Transverse colon (tissue), 4 donors: ENCODE measurements around the gene GFRA4. TPM values are rescaled to one million over a fixed set of nuclear protein-coding genes. Genes with fewer than 3 reads are reported as not detected.

ENCODE experiments used
- DNase-seq: peaks from one replicate; pipeline ENCODE4 v3.0.0-alpha.2; 2019
- H3K27ac ChIP-seq, 4 donors: fragments of 200-600 bp; sonication (generic); 2 replicates each; pipeline ENCODE4 v1.5.1; 2016 to 2018; ENCODE audit warnings: inconsistent platforms in 4 of 4
- H3K27me3 ChIP-seq: fragments of 200-600 bp; sonication (generic); 2 replicates; pipeline ENCODE4 v1.5.1; 2017; ENCODE audit warnings: inconsistent platforms
- H3K36me3 ChIP-seq, 4 donors: fragments of 200-600 bp; sonication (generic); 2 replicates each; pipeline ENCODE4 v1.5.1; 2017 to 2019; ENCODE audit warnings: inconsistent platforms in 4 of 4
- H3K4me1 ChIP-seq, 4 donors: fragments of 200-600 bp; sonication (generic); 2 replicates each; pipeline ENCODE4 v1.5.1; 2017 to 2020; ENCODE audit warnings: inconsistent platforms in 4 of 4
- H3K4me3 ChIP-seq, 4 donors: fragments of 200-600 bp; sonication (generic); 1 replicate in 1 of 4; 2 replicates in 3 of 4; pipeline versions ENCODE4 v1.5.1 to v1.6.1; 2017 to 2019; ENCODE audit warnings: inconsistent platforms in 4 of 4
- H3K9me3 ChIP-seq, 2 donors: fragments of 200-600 bp; sonication (generic); 2 replicates each; pipeline ENCODE4 v1.5.1; 2017 to 2019; ENCODE audit warnings: inconsistent platforms in 2 of 2
- CTCF ChIP-seq, 5 experiments: fragments of 200-600 bp in 3 of 5; fragments of 450-650 bp in 2 of 5; sonication (generic) in 3 of 5; IDR thresholded peaks; 1 replicate in 2 of 5; 2 replicates in 3 of 5; pipeline ENCODE4 v1.5.1; 2016 to 2017; ENCODE audit warnings: antibody characterized with exemption in 5 of 5, inconsistent platforms in 3 of 5, mild to moderate bottlenecking in 2 of 5, moderate library complexity in 1 of 5
- EP300 ChIP-seq: sonication (generic); formaldehyde crosslinking; IDR thresholded peaks from one replicate; pipeline ENCODE4 v1.6.1; 2017; ENCODE audit warnings: antibody characterized with exemption, low read depth
- POLR2A ChIP-seq: fragments of 450-650 bp; IDR thresholded peaks from one replicate; pipeline ENCODE4 v1.6.1; 2016; ENCODE audit warnings: antibody characterized with exemption, mild to moderate bottlenecking, moderate library complexity
- POLR2AphosphoS5 ChIP-seq, 3 donors: sonication (generic); formaldehyde crosslinking; IDR thresholded peaks; one replicate each; pipeline ENCODE4 v1.6.1; 2016; ENCODE audit warnings: antibody characterized with exemption in 3 of 3
- WGBS, 2 donors: methylation state at CpG; one replicate each; pipeline ENCODE4 v1.1.5; 2018; ENCODE audit warnings: low coverage in 1 of 2; 5-methylcytosine and 5-hydroxymethylcytosine counted together
- in situ Hi-C, 4 donors: fragments of 200-750 bp; cut with MboI; loops; one replicate each; pipeline versions ENCODE4 v1.15.0 to v1.15.1; 2017; ENCODE audit warnings: low sequenced_read_pairs in 3 of 4, low pct_ligation_motif_present in 1 of 4, low pct_unique_long_range_greater_than_20kb in 1 of 4
- intact Hi-C: fragments of 100-400 bp; cut with DNase I; formaldehyde crosslinking; loops from one replicate; pipeline ENCODE4 v1.15.1; 2023; ENCODE audit warnings: low total_unique reads
- total RNA-seq, 4 donors: library from RNA; depleted of rRNA; stranded (reverse); fragments of >200 nt; gene quantifications; one replicate each; pipeline ENCODE4 v1.1.0, GENCODE V29; 2016

GFRA4 gene
- total RNA-seq, 4 donors from 2014 or later = not detected

GRCh38 chr20:3654326-3655130, 8.7 kb downstream of the GFRA4 start:
- intact Hi-C loops = no loop called here
- H3K4me1 ChIP-seq = no peaks in the 10 kb centered on the region
- no peak overlapping the region for H3K27ac ChIP-seq
- no peak overlapping the region for H3K4me3 ChIP-seq
- H3K27me3 ChIP-seq = peaks cover 13% of the 10 kb centered on the region
- 70 to 78% methylated on average over 3 to 17 of the region's 17 CpGs for WGBS, 2 donors
- no peaks in the 10 kb centered on the region for H3K36me3 ChIP-seq
- no peak for DNase-seq
- no peaks in the 10 kb centered on the region for H3K9me3 ChIP-seq
- TF ChIP-seq EP300 = no peak
- no peak for TF ChIP-seq POLR2A
- TF ChIP-seq CTCF (IDR thresholded peaks at IDR 0.05) = no peak
- no peak for TF ChIP-seq POLR2AphosphoS5 (IDR thresholded peaks at IDR 0.05)
- in situ Hi-C loops = no loop called here

GRCh38 chr20:3653921-3654320, 9.3 kb downstream of the GFRA4 start:
- no peak overlapping the region for H3K4me3 ChIP-seq
- TF ChIP-seq CTCF (IDR thresholded peaks at IDR 0.05) = no peak
- TF ChIP-seq POLR2AphosphoS5 (IDR thresholded peaks at IDR 0.05) = no peak
- no peak for TF ChIP-seq EP300
- TF ChIP-seq POLR2A = no peak
- no peak for DNase-seq
- 31 to 55% methylated on average over 2 of the region's 2 CpGs for WGBS, 2 donors
- H3K27ac ChIP-seq = no peak overlapping the region
- H3K36me3 ChIP-seq = no peaks in the 10 kb centered on the region
- H3K4me1 ChIP-seq = no peaks in the 10 kb centered on the region
- intact Hi-C loops = no loop called here
- H3K9me3 ChIP-seq = no peaks in the 10 kb centered on the region
- H3K27me3 ChIP-seq = peaks cover 8% of the 10 kb centered on the region
- in situ Hi-C loops = no loop called here

GRCh38 chr20:3652676-3653596, 10.3 kb downstream of the GFRA4 start:
- 81 to 100% methylated on average over 1 to 10 of the region's 10 CpGs for WGBS, 2 donors
- H3K36me3 ChIP-seq = no peaks in the 10 kb centered on the region
- in situ Hi-C loops (no loop called here), intact Hi-C loops (no loop called here)
- H3K9me3 ChIP-seq = no peaks in the 10 kb centered on the region
- H3K4me3 ChIP-seq = no peak overlapping the region
- no peaks in the 10 kb centered on the region for H3K4me1 ChIP-seq
- no peak for DNase-seq
- H3K27me3 ChIP-seq = no peaks in the 10 kb centered on the region
- no peak overlapping the region for H3K27ac ChIP-seq
- no peak for TF ChIP-seq POLR2A
- no peak for TF ChIP-seq EP300

GRCh38 chr20:3652221-3652620, 11.0 kb downstream of the GFRA4 start:
- 85 to 93% methylated on average over 4 to 9 of the region's 9 CpGs for WGBS, 2 donors
- Histone ChIP-seq H3K36me3 (no peaks in the 10 kb centered on the region), H3K27ac (no peak overlapping the region), H3K4me3 (no peak overlapping the region), H3K9me3 (no peaks in the 10 kb centered on the region), H3K27me3 (no peaks in the 10 kb centered on the region), H3K4me1 (no peaks in the 10 kb centered on the region)
- in situ Hi-C loops (no loop called here), intact Hi-C loops (no loop called here)
- no peak for DNase-seq
- TF ChIP-seq POLR2A (no peak), EP300 (no peak), POLR2AphosphoS5 (IDR thresholded peaks at IDR 0.05) (no peak), CTCF (IDR thresholded peaks at IDR 0.05) (no peak)
